Esophagus muscularis mucosa (tissue), 4 donors: ENCODE data around the gene TSPAN32.

Experiments
- EP300 ChIP-seq: sonication (generic); formaldehyde crosslinking; IDR thresholded peaks from one replicate; pipeline ENCODE4 v1.6.1; 2017; ENCODE audit warnings: antibody characterized with exemption
- POLR2A ChIP-seq: fragments of 450-650 bp; IDR thresholded peaks from one replicate; pipeline ENCODE4 v1.6.1; 2017; ENCODE audit warnings: antibody characterized with exemption, moderate library complexity, mild to moderate bottlenecking, low read depth
- TF ChIP-seq, protein P1 (sequence below), 3 experiments: fragments of 200-600 bp in 2 of 3; fragments of 450-650 bp in 1 of 3; sonication (generic) in 2 of 3; IDR thresholded peaks; one replicate each; pipeline ENCODE4 v1.5.1; 2017 to 2019; ENCODE audit warnings: antibody characterized with exemption in 3 of 3, mild to moderate bottlenecking in 2 of 3, moderate library complexity in 1 of 3

DNA sequence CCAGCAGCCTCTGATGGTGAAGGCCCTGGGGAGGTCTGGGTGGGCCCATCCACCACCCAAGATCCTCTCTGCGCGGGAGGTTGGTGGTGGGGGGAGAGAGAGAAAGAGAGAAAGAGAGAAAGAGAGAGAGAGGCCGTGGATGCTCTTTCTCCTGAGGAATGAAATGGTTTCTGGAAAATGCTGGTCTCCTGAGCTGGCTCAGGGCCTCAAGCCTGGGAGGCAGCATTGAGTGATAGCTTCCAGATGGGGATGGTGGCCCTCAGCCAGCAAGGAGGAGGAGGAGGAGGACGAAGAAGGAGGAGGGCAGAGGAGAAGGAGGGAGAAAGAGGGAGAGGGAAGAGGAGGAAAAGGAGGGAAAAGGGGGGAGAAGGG is 4.6 kb downstream of the TSPAN32 start:
- TF ChIP-seq, protein P1, sequence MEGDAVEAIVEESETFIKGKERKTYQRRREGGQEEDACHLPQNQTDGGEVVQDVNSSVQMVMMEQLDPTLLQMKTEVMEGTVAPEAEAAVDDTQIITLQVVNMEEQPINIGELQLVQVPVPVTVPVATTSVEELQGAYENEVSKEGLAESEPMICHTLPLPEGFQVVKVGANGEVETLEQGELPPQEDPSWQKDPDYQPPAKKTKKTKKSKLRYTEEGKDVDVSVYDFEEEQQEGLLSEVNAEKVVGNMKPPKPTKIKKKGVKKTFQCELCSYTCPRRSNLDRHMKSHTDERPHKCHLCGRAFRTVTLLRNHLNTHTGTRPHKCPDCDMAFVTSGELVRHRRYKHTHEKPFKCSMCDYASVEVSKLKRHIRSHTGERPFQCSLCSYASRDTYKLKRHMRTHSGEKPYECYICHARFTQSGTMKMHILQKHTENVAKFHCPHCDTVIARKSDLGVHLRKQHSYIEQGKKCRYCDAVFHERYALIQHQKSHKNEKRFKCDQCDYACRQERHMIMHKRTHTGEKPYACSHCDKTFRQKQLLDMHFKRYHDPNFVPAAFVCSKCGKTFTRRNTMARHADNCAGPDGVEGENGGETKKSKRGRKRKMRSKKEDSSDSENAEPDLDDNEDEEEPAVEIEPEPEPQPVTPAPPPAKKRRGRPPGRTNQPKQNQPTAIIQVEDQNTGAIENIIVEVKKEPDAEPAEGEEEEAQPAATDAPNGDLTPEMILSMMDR (IDR thresholded peaks at IDR 0.05) = no peak
- no peak for TF ChIP-seq POLR2A
- TF ChIP-seq EP300 = no peak
